T-cell (primary cell): Measurements from ENCODE around the gene DHX35. TPM values are rescaled to one million over a fixed set of nuclear protein-coding genes. Genes with fewer than 3 reads are reported as not detected.

ENCODE experiments used
- total RNA-seq, 35 experiments: library from RNA in 6 of 35; stranded (reverse) in 6 of 35; fragments of 120-200 nt in 1 of 35; gene quantifications; one replicate each; pipeline versions ENCODE4 v1.2.1 to v1.2.4 and lab custom pipeline; 2013 to 2026

The DHX35 gene
- total RNA-seq, 5 donors from 2014 or later (not counting 1 experiment from before 2014, with no cell fraction given) = 8.6 to 11.5 (median 11.2) TPM

Other genes starting within 250 kb of the DHX35 start
- gene SLC32A1, start 237.9 kb upstream of the DHX35 start, total RNA-seq = not detected
- gene ACTR5, start 213.9 kb upstream of the DHX35 start, total RNA-seq = 10 to 100 TPM; 15.8 to 20.1 (median 18.8) TPM
- gene PPP1R16B, start 156.6 kb upstream of the DHX35 start, total RNA-seq = 10 to 100 TPM; 32.0 to 58.5 (median 50.2) TPM
- gene FAM83D, start 35.9 kb upstream of the DHX35 start, total RNA-seq = 1 to 10 TPM; 1.3 to 4.0 (median 2.4) TPM